Suppressor macrophage treated with lipopolysaccharide for 4 hours (primary cell): Measurements from ENCODE around the gene AVP.
A peak's percentile ranks its signal among the peaks of the same experiment; 100 is the strongest.
"Not testable (repeated sequence)": the region's sequence is repeated elsewhere in the genome, so short reads cannot be mapped to it uniquely, and the experiment has no call there.

Experiments used
- DNase-seq: peaks from one replicate; pipeline ENCODE4 v3.0.0-alpha.2; 2020

AVP gene

GRCh38 chr20:3084283-3084985 lies at the start of gene AVP:
Gene AVP (minus strand): TSS chr20:3084724. CDS start chr20:3084674, 50 bp downstream.
- DNase-seq: no peak

GRCh38 chr20:3134151-3134550 lies 49.6 kb upstream of the AVP start:
- DNase-seq: peak; percentile 12

- DNase-seq: no peak
Measured at GRCh38 chr20:3133155-3133554, 48.6 kb upstream of the AVP start.

- no peak for DNase-seq
Measured at GRCh38 chr20:3130051-3130600, 45.6 kb upstream of the AVP start.

- no peak for DNase-seq
Measured at GRCh38 chr20:3129094-3129493, 44.6 kb upstream of the AVP start.

GRCh38 chr20:3128275-3128984 lies 43.9 kb upstream of the AVP start:
- no peak for DNase-seq

- DNase-seq: no peak
Measured at GRCh38 chr20:3126527-3126859, 42.0 kb upstream of the AVP start.

GRCh38 chr20:3125776-3126526 lies 41.4 kb upstream of the AVP start:
- not testable (repeated sequence) for DNase-seq

- DNase-seq: not testable (repeated sequence)
Measured at GRCh38 chr20:3124773-3125560, 40.4 kb upstream of the AVP start.

GRCh38 chr20:3124163-3124562 lies 39.6 kb upstream of the AVP start:
- DNase-seq: not testable (repeated sequence)

GRCh38 chr20:3123542-3123941 lies 39.0 kb upstream of the AVP start:
- DNase-seq: no peak

- peak; percentile 58 for DNase-seq
Measured at GRCh38 chr20:3121955-3122610, 37.6 kb upstream of the AVP start.

- no peak for DNase-seq
Measured at GRCh38 chr20:3121271-3121911, 36.9 kb upstream of the AVP start.

GRCh38 chr20:3119044-3119443 lies 34.5 kb upstream of the AVP start:
- no peak for DNase-seq

GRCh38 chr20:3117839-3118379 lies 33.4 kb upstream of the AVP start:
- peak; percentile 77 for DNase-seq

GRCh38 chr20:3116341-3116740 lies 31.8 kb upstream of the AVP start:
- DNase-seq: no peak

- DNase-seq: peak; percentile 55
Measured at GRCh38 chr20:3115190-3116107, 30.9 kb upstream of the AVP start.

GRCh38 chr20:3111995-3112394 lies 27.5 kb upstream of the AVP start:
- no peak for DNase-seq

GRCh38 chr20:3111507-3111906 lies 27.0 kb upstream of the AVP start:
- no peak for DNase-seq
